WTC11 (cell line): ENCODE measurements around the gene MAU2. TPM values are rescaled to one million over a fixed set of nuclear protein-coding genes. Genes with fewer than 3 reads are reported as not detected.

Experiments used
- ATAC-seq: fragments of 200-7000 bp; cut with Tn5 transposase; 2 replicates; pipeline ENCODE4 v1.10.0; 2021; ENCODE audit warnings: mild to moderate bottlenecking, moderate library complexity
- CTCF ChIA-PET: fragments of 300-600 bp; sonication (Branson Sonifier 250); formaldehyde crosslinking; loops from one replicate; lab custom pipeline; 2021; ENCODE audit warnings: antibody characterized with exemption; lab: Charles Lee
- POLR2A ChIA-PET: fragments of 350-600 bp; sonication (Branson Sonifier 250); formaldehyde crosslinking; loops from one replicate; lab custom pipeline; 2021; ENCODE audit warnings: antibody characterized with exemption; lab: Charles Lee
- DNase-seq: peaks from one replicate; pipeline ENCODE4 v3.0.0; 2021; ENCODE audit warnings: low spot score
- H3K27ac Mint-ChIP-seq: 2 replicates; pipeline ENCODE4 v1.8.0; 2021; ENCODE audit warnings: mixed read lengths
- H3K27me3 Mint-ChIP-seq: 2 replicates; pipeline ENCODE4 v1.8.0; 2021; ENCODE audit warnings: low read depth, mild to moderate bottlenecking, moderate library complexity, mixed read lengths
- H3K36me3 Mint-ChIP-seq: 2 replicates; pipeline ENCODE4 v1.8.0; 2021; ENCODE audit warnings: mixed read lengths
- H3K4me1 Mint-ChIP-seq: 2 replicates; pipeline ENCODE4 v1.8.0; 2022; ENCODE audit warnings: mixed read lengths
- H3K4me3 Mint-ChIP-seq: 2 replicates; pipeline ENCODE4 v1.8.0; 2021; ENCODE audit warnings: mild to moderate bottlenecking, moderate library complexity, mixed read lengths
- H3K9me3 Mint-ChIP-seq: 2 replicates; pipeline ENCODE4 v1.8.0; 2021; ENCODE audit warnings: mixed read lengths
- AFF4 ChIP-seq: sonication (generic); formaldehyde crosslinking; IDR thresholded peaks from 2 replicates; pipeline ENCODE4 v1.8.1; 2023; ENCODE audit warnings: mild to moderate bottlenecking, missing genetic modification reagents, borderline replicate concordance
- ATF2 ChIP-seq: sonication (generic); formaldehyde crosslinking; IDR thresholded peaks from 2 replicates; pipeline ENCODE4 v1.8.1; 2022; ENCODE audit warnings: low read depth, missing genetic modification reagents, borderline replicate concordance
- ATF3 ChIP-seq: sonication (generic); formaldehyde crosslinking; conservative IDR thresholded peaks from 2 replicates; pipeline ENCODE4 v1.8.1; 2022; ENCODE audit warnings: mild to moderate bottlenecking, missing genetic modification reagents
- CREB1 ChIP-seq: sonication (generic); formaldehyde crosslinking; IDR thresholded peaks from 2 replicates; pipeline ENCODE4 v1.8.0; 2023; ENCODE audit warnings: mild to moderate bottlenecking, missing genetic modification reagents
- CREM ChIP-seq: sonication (generic); formaldehyde crosslinking; IDR thresholded peaks from 2 replicates; pipeline ENCODE4 v1.8.1; 2022; ENCODE audit warnings: mild to moderate bottlenecking, missing genetic modification reagents, moderate library complexity
- E2F4 ChIP-seq: sonication (generic); formaldehyde crosslinking; IDR thresholded peaks from 2 replicates; pipeline ENCODE4 v1.8.1; 2022; ENCODE audit warnings: low read depth, mild to moderate bottlenecking, moderate library complexity, missing genetic modification reagents, borderline replicate concordance
- ELF4 ChIP-seq: sonication (generic); formaldehyde crosslinking; IDR thresholded peaks from 2 replicates; pipeline ENCODE4 v1.8.1; 2022; ENCODE audit warnings: low read depth, mild to moderate bottlenecking, moderate library complexity, missing genetic modification reagents
- ESRRA ChIP-seq: sonication (generic); formaldehyde crosslinking; IDR thresholded peaks from 2 replicates; pipeline ENCODE4 v1.8.1; 2022; ENCODE audit warnings: mild to moderate bottlenecking, missing genetic modification reagents, borderline replicate concordance
- GTF2I ChIP-seq: fragments of 250-450 bp; sonication (Bioruptor Pico); conservative IDR thresholded peaks from 2 replicates; pipeline ENCODE4 v1.4.0; 2021; ENCODE audit warnings: mild to moderate bottlenecking
- JAZF1 ChIP-seq: fragments of 250-450 bp; sonication (Bioruptor Pico); IDR thresholded peaks from 2 replicates; pipeline ENCODE4 v1.9.0; 2021; ENCODE audit warnings: moderate library complexity, mild to moderate bottlenecking, inconsistent platforms
- JUN ChIP-seq: sonication (generic); formaldehyde crosslinking; IDR thresholded peaks from 2 replicates; pipeline ENCODE4 v1.8.0; 2023; ENCODE audit warnings: mild to moderate bottlenecking, missing genetic modification reagents
- NFE2L1 ChIP-seq: sonication (generic); formaldehyde crosslinking; IDR thresholded peaks from 2 replicates; pipeline ENCODE4 v1.8.1; 2023; ENCODE audit warnings: missing genetic modification reagents
- RELA ChIP-seq: sonication (generic); formaldehyde crosslinking; IDR thresholded peaks from 2 replicates; pipeline ENCODE4 v1.8.1; 2022; ENCODE audit warnings: missing genetic modification reagents, mild to moderate bottlenecking, borderline replicate concordance
- SP1 ChIP-seq: sonication (generic); formaldehyde crosslinking; conservative IDR thresholded peaks from 2 replicates; pipeline ENCODE4 v1.8.1; 2022; ENCODE audit warnings: missing genetic modification reagents
- TEAD1 ChIP-seq: sonication (generic); formaldehyde crosslinking; IDR thresholded peaks from 2 replicates; pipeline ENCODE4 v1.8.0; 2022; ENCODE audit warnings: mild to moderate bottlenecking, missing genetic modification reagents
- ZBTB21 ChIP-seq: sonication (generic); formaldehyde crosslinking; IDR thresholded peaks from 2 replicates; pipeline ENCODE4 v1.8.1; 2023; ENCODE audit warnings: mild to moderate bottlenecking, missing genetic modification reagents, borderline replicate concordance
- ZMAT4 ChIP-seq: fragments of 250-450 bp; sonication (Bioruptor Pico); IDR thresholded peaks from 2 replicates; pipeline ENCODE4 v1.9.0; 2021; ENCODE audit warnings: mild to moderate bottlenecking
- ZNF281 ChIP-seq: sonication (generic); formaldehyde crosslinking; IDR thresholded peaks from 2 replicates; pipeline ENCODE4 v1.8.0; 2023; ENCODE audit warnings: mild to moderate bottlenecking, missing genetic modification reagents
- total RNA-seq: library from RNA; stranded (reverse); gene quantifications from 3 replicates; pipeline ENCODE4 v1.2.3, GENCODE V29; 2021

Gene MAU2
- total RNA-seq, 1 experiment from 2014 or later = 56.8 TPM

GRCh38 chr19:19308373-19308772 lies 12.3 kb upstream of the MAU2 start:
- ChIA-PET POLR2A (no interaction called here), CTCF (no interaction called here)
- ATAC-seq = no peak
- Mint-ChIP-seq H3K27me3 (no peaks in the 10 kb centered on the region), H3K36me3 (peaks cover 40% of the 10 kb centered on the region), H3K4me3 (no peak overlapping the region), H3K4me1 (no peaks in the 10 kb centered on the region), H3K27ac (no peak overlapping the region), H3K9me3 (no peaks in the 10 kb centered on the region)
- DNase-seq = no peak
- TF ChIP-seq RELA (CRISPR knock-in tag) = no peak
- no peak for TF ChIP-seq TEAD1 (CRISPR knock-in tag)
- TF ChIP-seq NFE2L1 (CRISPR knock-in tag) = no peak
- TF ChIP-seq ZBTB21 (CRISPR knock-in tag) = no peak
- TF ChIP-seq ELF4 (CRISPR knock-in tag) = no peak
- no peak for TF ChIP-seq CREB1 (CRISPR knock-in tag)
- no peak for TF ChIP-seq ATF2

- Mint-ChIP-seq H3K4me3 (no peak overlapping the region), H3K4me1 (peaks cover 12% of the 10 kb centered on the region), H3K27ac (no peak overlapping the region), H3K36me3 (peaks cover 23% of the 10 kb centered on the region), H3K27me3 (no peaks in the 10 kb centered on the region), H3K9me3 (no peaks in the 10 kb centered on the region)
- TF ChIP-seq CREM (CRISPR knock-in tag) (no peak), ATF3 (CRISPR knock-in tag) (no peak), ESRRA (no peak), ZNF281 (CRISPR knock-in tag) (no peak), E2F4 (no peak), GTF2I (CRISPR knock-in tag) (no peak), ZMAT4 (CRISPR knock-in tag) (no peak), SP1 (CRISPR knock-in tag) (no peak), CREB1 (CRISPR knock-in tag) (no peak), JAZF1 (CRISPR knock-in tag) (no peak), AFF4 (CRISPR knock-in tag) (no peak), JUN (CRISPR knock-in tag) (no peak)
- DNase-seq (peak; percentile 31), ATAC-seq (peak; percentile 9; the same call in 1 of the 2 replicates)
- ChIA-PET CTCF (interaction anchor here (1.0 to 1.8 kb wide), 7 partner anchors 8 to 217 kb away, joined by 3 to 8 read pairs (median 5); no protein-coding TSS in a partner anchor), POLR2A (interaction anchor here (0.7 to 1.0 kb wide), 2 partner anchors 90 to 200 kb away, joined by 3 read pairs; partner anchors contain the start of genes GATAD2A and TSSK6)
These were observed 5.2 kb upstream of the MAU2 start for GRCh38 chr19:19315444-19315843.
